ENCODE data around the gene CPOX.

The CPOX gene

GRCh38 chr3:98577178-98577895 lies 16.1 kb downstream of the CPOX start:
- TF ChIP-seq USF1 (IDR thresholded peaks at IDR 0.05) (no peak), TAF1 (IDR thresholded peaks at IDR 0.05; ENCODE audit: low read depth) (no peak), CEBPB (IDR thresholded peaks at IDR 0.05) (no peak), MAX (IDR thresholded peaks at IDR 0.05) (no peak), CREB1 (IDR thresholded peaks at IDR 0.05; ENCODE audit: low read depth) (no peak), RAD21 (IDR thresholded peaks at IDR 0.05; ENCODE audit: low read depth) (no peak), REST (IDR thresholded peaks at IDR 0.05; ENCODE audit: low read depth) (no peak)

GRCh38 chr3:98574132-98574531 lies 19.3 kb downstream of the CPOX start:
- TF ChIP-seq USF1 (IDR thresholded peaks at IDR 0.05) (no peak), ZBTB7A (IDR thresholded peaks at IDR 0.05; ENCODE audit: low read depth) (no peak), TCF12 (IDR thresholded peaks at IDR 0.05; ENCODE audit: low read depth) (no peak), RAD21 (IDR thresholded peaks at IDR 0.05; ENCODE audit: low read depth) (no peak), REST (IDR thresholded peaks at IDR 0.05; ENCODE audit: low read depth) (no peak), TEAD4 (IDR thresholded peaks at IDR 0.05) (no peak), CREB1 (IDR thresholded peaks at IDR 0.05; ENCODE audit: low read depth) (no peak), EP300 (IDR thresholded peaks at IDR 0.05; ENCODE audit: borderline replicate concordance) (no peak), MAX (IDR thresholded peaks at IDR 0.05) (no peak)

- TF ChIP-seq RAD21 (IDR thresholded peaks at IDR 0.05; ENCODE audit: low read depth) (peak; percentile 44), YY1 (IDR thresholded peaks at IDR 0.05; ENCODE audit: low read depth) (no peak)
Observed at GRCh38 chr3:98573181-98573728, 20.2 kb downstream of the CPOX start.

- TF ChIP-seq TEAD4 (IDR thresholded peaks at IDR 0.05) (no peak), REST (IDR thresholded peaks at IDR 0.05; ENCODE audit: low read depth) (no peak), YY1 (IDR thresholded peaks at IDR 0.05; ENCODE audit: low read depth) (no peak), MAX (IDR thresholded peaks at IDR 0.05) (no peak), EP300 (IDR thresholded peaks at IDR 0.05; ENCODE audit: borderline replicate concordance) (no peak), USF1 (IDR thresholded peaks at IDR 0.05) (no peak), ZBTB7A (IDR thresholded peaks at IDR 0.05; ENCODE audit: low read depth) (no peak), CREB1 (IDR thresholded peaks at IDR 0.05; ENCODE audit: low read depth) (no peak)
Observed at GRCh38 chr3:98568402-98568801, 25.0 kb downstream of the CPOX start.
